Erythroblast (primary cell): ENCODE results near the gene CD7.

Experiments
- DNase-seq, 2 experiments: peaks; one replicate each; lab custom pipeline; 2025; lab: John Stamatoyannopoulos, UW
- GATA1 ChIP-seq: IDR thresholded peaks from 2 replicates; pipeline ENCODE4 v1.6.1; 2011; ENCODE audit warnings: low read depth, mild to moderate bottlenecking, control low read depth, low read length, moderate library complexity
- POLR2A ChIP-seq: IDR thresholded peaks from 2 replicates; pipeline ENCODE4 v1.6.1; 2011; ENCODE audit warnings: mild to moderate bottlenecking, low read length

Gene CD7

GRCh38 chr17:82318772-82319606, 1.6 kb upstream of the CD7 start:
- TF ChIP-seq GATA1 (no peak), POLR2A (no peak)
- no peak for DNase-seq

- no peak for DNase-seq
- no peak for TF ChIP-seq POLR2A
- no peak for TF ChIP-seq GATA1
These were observed 726 bp upstream of the CD7 start for GRCh38 chr17:82318169-82318498.

DNA sequence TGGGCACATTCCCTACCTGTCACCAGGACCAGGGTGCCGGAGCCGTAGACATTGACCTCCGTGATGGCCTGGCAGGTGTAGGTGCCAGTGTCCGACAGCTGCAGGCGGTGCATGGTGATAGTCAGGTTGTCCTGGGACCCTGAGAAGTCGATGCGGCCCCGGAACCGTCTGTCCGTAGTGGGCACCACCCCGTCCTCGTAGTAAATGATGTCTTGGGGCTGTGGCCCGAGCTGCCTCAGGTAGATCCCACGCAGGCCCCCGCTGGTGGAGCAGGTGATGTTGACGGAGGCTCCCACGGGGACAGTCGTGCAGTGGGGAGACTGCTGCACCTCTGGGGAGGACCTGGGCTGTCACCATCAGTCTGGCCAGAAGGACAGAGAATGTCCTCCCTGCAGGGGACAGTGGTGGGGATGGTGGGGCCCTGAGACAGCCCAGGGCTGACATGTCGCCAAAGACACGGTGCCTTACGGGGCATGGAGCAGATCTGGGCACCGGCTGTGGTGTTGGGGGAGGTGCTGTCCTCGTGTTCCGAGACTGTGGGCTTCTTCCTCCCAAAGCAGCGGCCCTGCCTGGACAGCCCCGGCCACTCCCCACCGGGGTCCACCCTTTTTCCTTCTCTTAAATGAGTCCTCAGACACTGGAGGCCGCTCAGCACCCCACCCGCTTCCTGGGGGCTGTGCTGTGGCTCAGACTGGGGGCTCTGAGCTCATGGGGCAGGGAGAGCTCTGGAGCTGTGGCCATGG, 586 bp downstream of the CD7 start:
- TF ChIP-seq POLR2A (no peak), GATA1 (no peak)
- DNase-seq, result no peak

DNA sequence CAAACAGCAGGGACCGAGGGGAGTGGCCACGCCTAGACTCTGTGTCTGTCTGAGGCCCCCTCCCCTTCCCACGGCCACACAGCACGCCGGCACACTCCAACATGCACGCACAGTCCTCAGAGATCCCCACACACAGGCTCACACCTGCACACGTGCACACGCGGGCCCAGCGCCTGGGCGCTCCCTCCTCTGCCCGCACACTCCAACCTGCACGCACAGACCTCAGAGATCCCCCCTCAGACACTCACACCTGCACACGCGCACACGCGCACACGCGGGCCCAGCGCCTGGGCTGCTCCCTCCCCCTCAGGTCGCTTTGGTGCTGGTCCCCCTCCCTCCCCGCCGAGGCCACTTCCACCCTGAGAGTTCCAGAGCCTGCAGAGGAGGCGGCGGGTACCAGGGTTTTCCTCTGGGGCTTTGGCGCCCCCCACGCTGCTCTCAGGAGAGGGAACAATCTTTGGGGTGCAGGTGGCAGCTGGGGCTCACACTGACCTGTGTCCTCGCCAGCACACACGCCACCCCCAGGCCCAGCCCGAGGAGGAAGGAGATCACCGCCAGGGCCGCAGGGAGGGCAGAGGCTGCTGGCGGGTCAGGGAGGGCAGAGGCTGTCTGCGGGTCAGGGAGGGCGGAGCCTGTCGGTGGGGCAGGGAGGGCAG, 1.6 kb downstream of the CD7 start:
- DNase-seq, result no peak
- TF ChIP-seq POLR2A (no peak), GATA1 (no peak)

- no peak for TF ChIP-seq POLR2A
- TF ChIP-seq GATA1, result no peak
- no peak for DNase-seq
These were observed 2.4 kb downstream of the CD7 start for GRCh38 chr17:82314727-82315605.

DNA sequence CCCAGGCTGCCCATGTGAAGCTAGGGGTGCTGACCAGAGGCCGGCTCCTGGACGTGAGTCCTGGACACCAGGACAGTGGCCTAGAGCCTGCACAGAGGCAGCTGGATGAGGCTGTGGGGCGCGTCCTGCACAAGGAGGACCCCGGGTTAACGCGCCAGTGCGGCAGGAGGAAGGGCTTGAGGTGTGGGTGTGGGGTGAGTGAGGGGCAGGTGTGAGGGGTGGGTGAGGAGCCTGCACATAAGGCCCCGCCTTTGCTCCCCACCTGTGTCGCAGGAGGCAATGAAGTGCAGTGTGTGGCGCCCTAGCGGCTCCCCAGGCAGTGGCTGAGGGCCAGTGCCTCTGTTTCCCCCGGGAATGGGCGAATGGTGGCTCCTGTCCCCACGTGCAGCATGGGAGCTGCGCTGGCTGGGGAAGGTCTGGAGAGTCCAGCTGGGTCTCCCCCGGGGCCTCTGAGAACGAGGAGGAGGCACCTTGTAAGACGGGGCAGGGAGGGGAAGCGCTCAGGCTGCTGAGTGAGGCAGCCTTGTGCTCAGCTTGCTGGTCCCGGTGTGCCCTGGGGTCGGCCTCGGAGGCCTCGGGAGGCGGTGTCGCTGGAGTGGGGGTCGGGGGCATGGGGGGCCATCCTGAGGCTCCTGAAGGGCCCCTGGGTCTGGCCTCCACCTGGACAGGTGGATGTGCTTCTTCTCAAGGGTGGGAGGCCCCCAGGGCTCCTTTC, 3.2 kb downstream of the CD7 start:
- TF ChIP-seq GATA1, result no peak
- no peak for TF ChIP-seq POLR2A
- no peak for DNase-seq

- TF ChIP-seq GATA1, result no peak
- TF ChIP-seq POLR2A, result no peak
- DNase-seq, result no peak
These were observed 4.0 kb downstream of the CD7 start for GRCh38 chr17:82313195-82314011.

DNA sequence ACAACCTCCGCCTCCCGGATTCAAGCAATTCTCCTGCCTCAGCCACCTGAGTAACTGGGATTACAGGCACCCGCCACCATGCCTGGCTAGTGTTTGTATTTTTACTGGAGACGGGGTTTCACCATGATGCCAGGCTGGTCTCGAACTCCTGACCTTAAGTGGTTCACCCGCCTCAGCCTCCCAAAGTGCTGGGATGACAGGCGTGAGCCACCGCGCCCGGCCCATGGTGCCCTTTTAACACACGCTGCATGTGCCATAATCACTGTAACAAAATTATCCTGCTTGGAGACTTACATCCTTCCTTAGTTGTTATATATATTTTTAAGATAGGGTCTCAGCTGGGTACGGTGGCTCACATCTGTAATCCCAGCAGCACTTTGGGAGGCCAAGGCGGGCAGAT, 5.4 kb downstream of the CD7 start:
- TF ChIP-seq GATA1 (no peak), POLR2A (no peak)
- no peak for DNase-seq

DNA sequence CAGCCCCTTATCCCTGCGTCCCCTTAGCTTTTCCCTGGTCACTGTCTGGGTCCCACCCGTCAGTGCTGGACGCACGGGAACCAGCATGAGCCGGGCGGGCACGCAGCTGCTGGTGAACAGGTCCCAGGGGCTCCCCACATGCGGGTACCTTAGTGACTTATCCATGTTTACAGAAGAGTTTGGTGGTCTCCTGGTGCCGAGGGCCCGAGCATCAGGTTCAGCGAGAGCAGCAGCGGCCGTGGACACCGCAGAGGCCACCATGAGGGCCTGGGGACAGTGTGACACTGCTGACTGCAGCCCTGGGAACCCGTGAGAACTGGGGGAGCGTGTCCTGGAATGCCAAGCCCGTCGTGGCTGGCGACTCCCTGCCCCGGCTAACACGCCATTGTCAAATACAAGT, 6.5 kb downstream of the CD7 start:
- no peak for DNase-seq
- TF ChIP-seq GATA1 (no peak), POLR2A (no peak)

GRCh38 chr17:82309656-82310570, 7.5 kb downstream of the CD7 start:
- DNase-seq, result no peak
- TF ChIP-seq GATA1 (no peak), POLR2A (no peak)

GRCh38 chr17:82305727-82306300, 11.6 kb downstream of the CD7 start:
- TF ChIP-seq POLR2A (no peak), GATA1 (no peak)
- DNase-seq, result no peak
